ENCODE data around the gene TMOD3.
"Not testable (repeated sequence)": the region's sequence is repeated elsewhere in the genome, so short reads cannot be mapped to it uniquely, and the experiment has no call there.

TMOD3 gene

GRCh38 chr15:51864408-51865056, 35.1 kb downstream of the TMOD3 start:
- DNase-seq (ENCODE audit: low read depth) = no peak

GRCh38 chr15:51865317-51865716, 35.9 kb downstream of the TMOD3 start:
- DNase-seq (ENCODE audit: low read depth) = no peak

- no peak for DNase-seq (ENCODE audit: low read depth)
These were observed 36.7 kb downstream of the TMOD3 start for GRCh38 chr15:51866161-51866560.

- no peak for DNase-seq (ENCODE audit: low read depth)
These were observed 37.3 kb downstream of the TMOD3 start for GRCh38 chr15:51866751-51867150.

GRCh38 chr15:51869060-51869421, 39.6 kb downstream of the TMOD3 start:
- no peak for DNase-seq (ENCODE audit: low read depth)

- DNase-seq (ENCODE audit: low read depth) = no peak
These were observed 41.3 kb downstream of the TMOD3 start for GRCh38 chr15:51870774-51871173.

- no peak for DNase-seq (ENCODE audit: low read depth)
These were observed 45.5 kb downstream of the TMOD3 start for GRCh38 chr15:51874751-51875644.

GRCh38 chr15:51876169-51876568, 46.7 kb downstream of the TMOD3 start:
- no peak for DNase-seq (ENCODE audit: low read depth)

- no peak for DNase-seq (ENCODE audit: low read depth)
These were observed 49.3 kb downstream of the TMOD3 start for GRCh38 chr15:51878446-51879386.

GRCh38 chr15:51879555-51879954, 50.1 kb downstream of the TMOD3 start:
- DNase-seq (ENCODE audit: low read depth) = no peak

GRCh38 chr15:51883271-51883837, 53.9 kb downstream of the TMOD3 start:
- DNase-seq (ENCODE audit: low read depth) = no peak

GRCh38 chr15:51884041-51884440, 54.6 kb downstream of the TMOD3 start:
- no peak for DNase-seq (ENCODE audit: low read depth)

- no peak for DNase-seq (ENCODE audit: low read depth)
These were observed 55.2 kb downstream of the TMOD3 start for GRCh38 chr15:51884517-51885236.

- DNase-seq (ENCODE audit: low read depth) = not testable (repeated sequence)
These were observed 56.3 kb downstream of the TMOD3 start for GRCh38 chr15:51885758-51886157.

- no peak for DNase-seq (ENCODE audit: low read depth)
These were observed 58.6 kb downstream of the TMOD3 start for GRCh38 chr15:51887887-51888592.

- DNase-seq (ENCODE audit: low read depth) = no peak
These were observed 59.2 kb downstream of the TMOD3 start for GRCh38 chr15:51888593-51889195.

GRCh38 chr15:51889486-51889885, 60.0 kb downstream of the TMOD3 start:
- no peak for DNase-seq (ENCODE audit: low read depth)

- DNase-seq (ENCODE audit: low read depth) = no peak
These were observed 75.0 kb downstream of the TMOD3 start for GRCh38 chr15:51904421-51904820.

- DNase-seq (ENCODE audit: low read depth) = no peak
These were observed 75.5 kb downstream of the TMOD3 start for GRCh38 chr15:51904931-51905330.

GRCh38 chr15:51907136-51907862, 77.8 kb downstream of the TMOD3 start:
- no peak for DNase-seq (ENCODE audit: low read depth)
